Astrocyte (in vitro differentiated cells and primary cell): ENCODE measurements around the gene YKT6. TPM values are rescaled to one million over a fixed set of nuclear protein-coding genes. Genes with fewer than 3 reads are reported as not detected.

Source experiments
- DNase-seq: peaks from one replicate; pipeline ENCODE4 v3.0.0-alpha.2; 2010; ENCODE audit warnings: low read depth
- FAIRE-seq: peaks from 2 replicates; lab custom pipeline; 2011; peaks lifted over from hg19 to GRCh38; lab: Jason Lieb, UNC
- H2AFZ ChIP-seq: 2 replicates; pipeline ENCODE4 v1.6.0; 2012; ENCODE audit warnings: low read depth, low read length, inconsistent platforms
- H3K27ac ChIP-seq: 2 replicates; pipeline ENCODE4 v1.5.1; 2011; ENCODE audit warnings: low read depth, low read length, inconsistent platforms
- H3K27me3 ChIP-seq: 2 replicates; pipeline ENCODE4 v1.6.0; 2011; ENCODE audit warnings: low read length, inconsistent platforms; ENCODE audit not compliant: insufficient read depth
- H3K36me3 ChIP-seq: 2 replicates; pipeline ENCODE4 v1.5.1; 2011; ENCODE audit warnings: low read length, inconsistent platforms; ENCODE audit not compliant: insufficient read depth
- H3K4me1 ChIP-seq: 2 replicates; pipeline ENCODE4 v1.5.1; 2011; ENCODE audit warnings: low read length, inconsistent platforms; ENCODE audit not compliant: insufficient read depth
- H3K4me2 ChIP-seq: 2 replicates; pipeline ENCODE4 v1.6.0; 2012; ENCODE audit warnings: low read length, inconsistent platforms
- H3K4me3 ChIP-seq: 2 replicates; pipeline ENCODE4 v1.5.1; 2011; ENCODE audit warnings: low read depth, mild to moderate bottlenecking, low read length, inconsistent platforms; ENCODE audit not compliant: insufficient read depth
- H3K79me2 ChIP-seq: 2 replicates; pipeline ENCODE4 v1.6.0; 2012; ENCODE audit warnings: mild to moderate bottlenecking, low read length, inconsistent platforms; ENCODE audit not compliant: insufficient read depth
- H3K9ac ChIP-seq: 2 replicates; pipeline ENCODE4 v1.6.0; 2012; ENCODE audit warnings: mild to moderate bottlenecking, low read length, inconsistent platforms
- H3K9me3 ChIP-seq: 2 replicates; pipeline ENCODE4 v1.5.1; 2012; ENCODE audit warnings: low read depth, mild to moderate bottlenecking, low read length, inconsistent platforms; ENCODE audit not compliant: insufficient read depth
- H4K20me1 ChIP-seq: 2 replicates; pipeline ENCODE4 v1.6.0; 2012; ENCODE audit warnings: low read length, inconsistent platforms; ENCODE audit not compliant: insufficient read depth
- H3K27ac Mint-ChIP-seq: one replicate; pipeline ENCODE4 v1.8.0; 2021; ENCODE audit warnings: mild to moderate bottlenecking, mixed read lengths; ENCODE audit not compliant: unreplicated experiment
- H3K27me3 Mint-ChIP-seq: one replicate; pipeline ENCODE4 v1.8.0; 2021; ENCODE audit warnings: low read depth, mixed read lengths; ENCODE audit not compliant: unreplicated experiment
- H3K36me3 Mint-ChIP-seq: one replicate; pipeline ENCODE4 v1.8.0; 2021; ENCODE audit warnings: low read depth, mixed read lengths; ENCODE audit not compliant: unreplicated experiment
- H3K4me1 Mint-ChIP-seq: one replicate; pipeline ENCODE4 v1.8.0; 2021; ENCODE audit warnings: low read depth, mixed read lengths; ENCODE audit not compliant: unreplicated experiment
- H3K4me3 Mint-ChIP-seq: one replicate; pipeline ENCODE4 v1.8.0; 2021; ENCODE audit warnings: mild to moderate bottlenecking, moderate library complexity, mixed read lengths; ENCODE audit not compliant: unreplicated experiment
- H3K9me3 Mint-ChIP-seq: one replicate; pipeline ENCODE4 v1.8.0; 2021; ENCODE audit warnings: mild to moderate bottlenecking, mixed read lengths; ENCODE audit not compliant: unreplicated experiment
- EZH2 ChIP-seq: IDR thresholded peaks from 2 replicates; pipeline ENCODE4 v1.6.1; 2012; ENCODE audit warnings: mild to moderate bottlenecking, low read length, inconsistent platforms; ENCODE audit not compliant: insufficient read depth
- total RNA-seq: library from RNA; stranded (reverse); gene quantifications from 2 replicates; pipeline ENCODE4 v1.2.1, GENCODE V29; 2021
- TF ChIP-seq, protein P1 (sequence below): IDR thresholded peaks from 2 replicates; pipeline ENCODE4 v1.5.1; 2011; ENCODE audit warnings: low read depth, mild to moderate bottlenecking, inconsistent platforms, low read length, moderate library complexity; ENCODE audit not compliant: insufficient read depth

The YKT6 gene
- total RNA-seq, 1 donor from 2014 or later: 216 TPM

DNA sequence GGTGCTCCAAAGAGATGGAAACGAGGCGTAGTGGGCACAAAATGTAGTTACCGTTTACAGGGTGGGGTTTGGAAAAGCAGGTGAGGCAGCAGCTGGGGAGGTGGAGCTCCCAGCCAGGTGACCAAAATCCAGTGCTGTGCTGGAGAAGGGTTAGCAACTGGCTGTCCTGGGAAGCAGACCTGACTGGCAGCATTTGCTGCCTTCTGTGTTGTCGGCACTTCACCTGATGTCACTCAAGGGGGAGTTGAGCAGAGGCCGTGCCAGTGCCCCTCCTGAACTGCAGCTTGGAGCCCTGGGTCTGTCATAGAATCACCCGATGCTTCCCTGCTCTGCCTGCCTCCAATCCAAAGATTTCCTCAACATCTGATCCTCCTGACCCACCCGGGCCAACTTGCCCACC lies 24.3 kb upstream of the YKT6 start:
- Histone ChIP-seq H3K79me2 (no peaks in the 10 kb centered on the region), H3K9ac (no peak overlapping the region), H3K36me3 (no peaks in the 10 kb centered on the region), H3K4me1 (peaks cover 13% of the 10 kb centered on the region), H3K4me3 (no peak overlapping the region), H3K9me3 (no peaks in the 10 kb centered on the region), H2AFZ (no peak overlapping the region), H3K4me2 (no peak overlapping the region), H3K27ac (no peak overlapping the region), H4K20me1 (no peaks in the 10 kb centered on the region), H3K27me3 (no peaks in the 10 kb centered on the region)
- TF ChIP-seq, protein P1, sequence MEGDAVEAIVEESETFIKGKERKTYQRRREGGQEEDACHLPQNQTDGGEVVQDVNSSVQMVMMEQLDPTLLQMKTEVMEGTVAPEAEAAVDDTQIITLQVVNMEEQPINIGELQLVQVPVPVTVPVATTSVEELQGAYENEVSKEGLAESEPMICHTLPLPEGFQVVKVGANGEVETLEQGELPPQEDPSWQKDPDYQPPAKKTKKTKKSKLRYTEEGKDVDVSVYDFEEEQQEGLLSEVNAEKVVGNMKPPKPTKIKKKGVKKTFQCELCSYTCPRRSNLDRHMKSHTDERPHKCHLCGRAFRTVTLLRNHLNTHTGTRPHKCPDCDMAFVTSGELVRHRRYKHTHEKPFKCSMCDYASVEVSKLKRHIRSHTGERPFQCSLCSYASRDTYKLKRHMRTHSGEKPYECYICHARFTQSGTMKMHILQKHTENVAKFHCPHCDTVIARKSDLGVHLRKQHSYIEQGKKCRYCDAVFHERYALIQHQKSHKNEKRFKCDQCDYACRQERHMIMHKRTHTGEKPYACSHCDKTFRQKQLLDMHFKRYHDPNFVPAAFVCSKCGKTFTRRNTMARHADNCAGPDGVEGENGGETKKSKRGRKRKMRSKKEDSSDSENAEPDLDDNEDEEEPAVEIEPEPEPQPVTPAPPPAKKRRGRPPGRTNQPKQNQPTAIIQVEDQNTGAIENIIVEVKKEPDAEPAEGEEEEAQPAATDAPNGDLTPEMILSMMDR: no peak
- TF ChIP-seq EZH2: no peak
- Mint-ChIP-seq H3K27me3 (peaks cover 15% of the 10 kb centered on the region), H3K4me3 (no peak overlapping the region), H3K4me1 (peaks cover 13% of the 10 kb centered on the region), H3K9me3 (peaks cover 3% of the 10 kb centered on the region), H3K36me3 (peaks cover 6% of the 10 kb centered on the region), H3K27ac (peak overlapping the region; percentile 34)
- FAIRE-seq (no peak), DNase-seq (no peak)

DNA sequence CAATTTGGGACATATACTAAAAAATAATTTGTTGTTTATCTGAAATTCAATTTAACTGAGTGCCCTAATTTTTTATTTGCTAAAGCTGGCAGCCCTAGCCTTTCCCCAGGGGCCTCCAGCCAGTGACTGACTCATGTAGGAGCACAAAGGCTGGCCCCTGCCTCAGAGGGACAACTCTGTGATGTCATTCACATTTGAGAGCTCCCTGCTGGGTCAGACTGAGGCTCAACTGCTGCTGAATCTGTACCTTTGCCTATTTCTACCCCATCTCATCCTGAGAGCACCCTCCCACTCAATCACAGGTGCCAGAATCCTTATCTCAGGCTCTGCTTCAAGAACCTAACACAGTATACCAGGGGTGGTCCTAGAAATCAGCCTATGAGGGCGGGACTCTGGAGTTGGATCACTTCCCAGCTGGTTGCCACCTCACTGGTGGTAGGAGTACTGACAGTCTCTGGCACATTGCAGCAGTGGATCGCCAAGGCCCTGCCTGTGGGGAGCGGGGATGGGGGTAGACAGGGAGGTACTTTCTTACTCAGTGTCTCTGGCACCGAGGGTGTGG lies 23.1 kb upstream of the YKT6 start:
- peaks cover 6% of the 10 kb centered on the region for H3K36me3 Mint-ChIP-seq

DNA sequence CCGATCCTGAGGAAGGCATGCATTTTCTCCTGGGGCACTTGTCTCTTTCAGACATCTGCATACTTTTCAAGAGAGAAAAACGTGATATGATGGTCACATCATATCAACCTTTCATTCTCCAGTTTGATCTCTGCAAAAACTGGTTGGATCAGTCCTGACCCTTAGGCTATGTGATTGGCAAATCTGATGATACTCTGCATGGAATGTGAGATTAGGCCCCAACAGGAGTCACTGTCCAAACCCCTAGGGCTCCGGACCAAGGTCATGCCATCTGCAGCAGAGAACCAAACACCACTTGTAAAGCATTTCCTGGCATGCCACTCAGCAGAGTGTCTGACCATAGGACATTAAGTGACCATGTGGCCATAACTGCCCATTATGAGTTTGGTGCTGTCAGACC lies 20.1 kb upstream of the YKT6 start:
- Histone ChIP-seq H3K79me2 (no peaks in the 10 kb centered on the region), H3K4me3 (no peak overlapping the region), H3K27ac (no peak overlapping the region), H3K9ac (no peak overlapping the region), H3K9me3 (peaks cover 10% of the 10 kb centered on the region), H3K4me1 (peaks cover 31% of the 10 kb centered on the region), H3K27me3 (no peaks in the 10 kb centered on the region), H3K4me2 (no peak overlapping the region), H2AFZ (no peak overlapping the region), H4K20me1 (no peaks in the 10 kb centered on the region), H3K36me3 (no peaks in the 10 kb centered on the region)
- no peak for FAIRE-seq
- H3K4me1 Mint-ChIP-seq: peaks cover 24% of the 10 kb centered on the region
- DNase-seq: no peak
- peaks cover 8% of the 10 kb centered on the region for H3K36me3 Mint-ChIP-seq
- H3K27ac Mint-ChIP-seq: no peak overlapping the region
- H3K9me3 Mint-ChIP-seq: peaks cover 12% of the 10 kb centered on the region
- no peak for TF ChIP-seq EZH2
- TF ChIP-seq, protein P1: no peak
- H3K27me3 Mint-ChIP-seq: peaks cover 8% of the 10 kb centered on the region
- H3K4me3 Mint-ChIP-seq: no peak overlapping the region

More for the DNA sequence above, 23.1 kb upstream of the YKT6 start:
- Histone ChIP-seq H3K4me1 (peaks cover 13% of the 10 kb centered on the region), H3K4me3 (no peak overlapping the region), H3K79me2 (no peaks in the 10 kb centered on the region), H3K4me2 (peak overlapping the region; percentile 57), H3K36me3 (no peaks in the 10 kb centered on the region), H3K27ac (no peak overlapping the region), H3K9ac (peak overlapping the region; percentile 12), H2AFZ (peak overlapping the region; percentile 26), H3K9me3 (peaks cover 4% of the 10 kb centered on the region), H4K20me1 (no peaks in the 10 kb centered on the region), H3K27me3 (no peaks in the 10 kb centered on the region)
- H3K4me1 Mint-ChIP-seq: peaks cover 13% of the 10 kb centered on the region
- TF ChIP-seq, protein P1: no peak
- no peak for TF ChIP-seq EZH2
- no peak overlapping the region for H3K4me3 Mint-ChIP-seq
- FAIRE-seq (no peak), DNase-seq (peak; percentile 51)
- peaks cover 9% of the 10 kb centered on the region for H3K9me3 Mint-ChIP-seq
- peak overlapping the region; percentile 64 for H3K27ac Mint-ChIP-seq
- peaks cover 15% of the 10 kb centered on the region for H3K27me3 Mint-ChIP-seq
